Amniotic epithelial cell (primary cell): Measurements from ENCODE around the gene CLK3.
"Not testable (repeated sequence)": the region's sequence is repeated elsewhere in the genome, so short reads cannot be mapped to it uniquely, and the experiment has no call there.

Source experiments
- DNase-seq: peaks from one replicate; pipeline ENCODE4 v3.0.0-alpha.2; 2010; ENCODE audit warnings: low read depth

Gene CLK3

GRCh38 chr15:74642734-74643664 lies 27.4 kb downstream of the CLK3 start:
- DNase-seq: peak; percentile 50

- no peak for DNase-seq
These were observed 28.1 kb downstream of the CLK3 start for GRCh38 chr15:74643665-74644204.

GRCh38 chr15:74646480-74646879 lies 30.8 kb downstream of the CLK3 start:
- no peak for DNase-seq

GRCh38 chr15:74648051-74648842 lies 32.6 kb downstream of the CLK3 start:
- DNase-seq: no peak

GRCh38 chr15:74651242-74651741 lies 35.7 kb downstream of the CLK3 start:
- DNase-seq: no peak

GRCh38 chr15:74653426-74654102 lies 37.9 kb downstream of the CLK3 start:
- DNase-seq: peak; percentile 61

- no peak for DNase-seq
These were observed 39.8 kb downstream of the CLK3 start for GRCh38 chr15:74655424-74655823.

GRCh38 chr15:74656935-74657535 lies 41.4 kb downstream of the CLK3 start:
- no peak for DNase-seq

GRCh38 chr15:74657846-74658245 lies 42.2 kb downstream of the CLK3 start:
- peak; percentile 37 for DNase-seq

GRCh38 chr15:74661280-74661679 lies 45.6 kb downstream of the CLK3 start:
- not testable (repeated sequence) for DNase-seq

GRCh38 chr15:74662064-74662860 lies 46.6 kb downstream of the CLK3 start:
- DNase-seq: no peak

GRCh38 chr15:74663303-74664027 lies 47.8 kb downstream of the CLK3 start:
- no peak for DNase-seq

- DNase-seq: peak; percentile 85
These were observed 48.5 kb downstream of the CLK3 start for GRCh38 chr15:74664028-74664616.

- no peak for DNase-seq
These were observed 49.0 kb downstream of the CLK3 start for GRCh38 chr15:74664670-74665069.

- DNase-seq: no peak
These were observed 52.3 kb downstream of the CLK3 start for GRCh38 chr15:74667975-74668374.

- DNase-seq: no peak
These were observed 54.0 kb downstream of the CLK3 start for GRCh38 chr15:74669627-74670026.

- DNase-seq: no peak
These were observed 58.5 kb downstream of the CLK3 start for GRCh38 chr15:74674161-74674560.

GRCh38 chr15:74676801-74677200 lies 61.2 kb downstream of the CLK3 start:
- no peak for DNase-seq
